Measurements from ENCODE around the gene DNAH8. TPM values are rescaled to one million over a fixed set of nuclear protein-coding genes. Genes with fewer than 3 reads are reported as not detected.

Gene DNAH8
- total RNA-seq, 1 experiment from 2014 or later, result 0.15 TPM

- peaks cover 6% of the 10 kb centered on the region; the same call in 1 of the 2 replicates for H3K4me1 ChIP-seq (ENCODE audit: insufficient read depth, low read length)
- no peaks in the 10 kb centered on the region for H3K36me3 ChIP-seq (ENCODE audit: low read depth, low read length)
- H3K27ac ChIP-seq (ENCODE audit: low read length), result no peak overlapping the region
- DNase-seq, result no peak
- ChIA-PET CTCF (no interaction called here), POLR2A (ENCODE audit: unreplicated experiment) (no interaction called here)
- H3K27me3 ChIP-seq (ENCODE audit: low read length), result no peaks in the 10 kb centered on the region
- H3K79me2 ChIP-seq (ENCODE audit: low read length), result no peaks in the 10 kb centered on the region
- no peak overlapping the region for H3K9ac ChIP-seq (ENCODE audit: low read length)
- H2AFZ ChIP-seq (ENCODE audit: low read length), result no peak overlapping the region
- H3K9me2 ChIP-seq (replicated peaks; ENCODE audit: low read length), result no peaks in the 10 kb centered on the region
- H3F3A ChIP-seq (ENCODE audit: low read length, unreplicated experiment), result no peaks in the 10 kb centered on the region
- TF ChIP-seq CTCF (conservative IDR thresholded peaks at IDR 0.05; ENCODE audit: low read depth, low read length) (no peak), EZH2 (IDR thresholded peaks at IDR 0.05; ENCODE audit: low read length, unreplicated experiment) (no peak), EZH2phosphoT487 (IDR thresholded peaks at IDR 0.05; ENCODE audit: borderline replicate concordance, low read length) (no peak)
- intact Hi-C loops (cut with micrococcal nuclease), result no loop called here
- ATAC-seq, result no peak
- H3K4me2 ChIP-seq (ENCODE audit: low read length), result no peak overlapping the region
- no peak overlapping the region for H3K4me3 ChIP-seq (ENCODE audit: low read length)
- H4K20me1 ChIP-seq (ENCODE audit: low read length), result no peaks in the 10 kb centered on the region
- no TSS peak for BruUV-seq (replicated peaks)
- no peaks in the 10 kb centered on the region for H3K9me3 ChIP-seq (ENCODE audit: low read length)
Measured at GRCh38 chr6:38767560-38767959, 52.4 kb downstream of the DNAH8 start.

- POLR2A ChIA-PET (ENCODE audit: unreplicated experiment), result no interaction called here
- DNase-seq (peak; percentile 62), ATAC-seq (no peak)
- no peaks in the 10 kb centered on the region for H3K36me3 ChIP-seq (ENCODE audit: low read depth, low read length)
- no peak overlapping the region for H3K9ac ChIP-seq (ENCODE audit: low read length)
- H3F3A ChIP-seq (ENCODE audit: low read length, unreplicated experiment), result no peaks in the 10 kb centered on the region
- no peak overlapping the region for H3K4me3 ChIP-seq (ENCODE audit: low read length)
- H3K79me2 ChIP-seq (ENCODE audit: low read length), result no peaks in the 10 kb centered on the region
- H3K27ac ChIP-seq (ENCODE audit: low read length), result no peak overlapping the region
- no peaks in the 10 kb centered on the region for H3K9me2 ChIP-seq (replicated peaks; ENCODE audit: low read length)
- TF ChIP-seq CTCF (conservative IDR thresholded peaks at IDR 0.05; ENCODE audit: low read depth, low read length) (peak; percentile 81), EZH2 (IDR thresholded peaks at IDR 0.05; ENCODE audit: low read length, unreplicated experiment) (no peak), EZH2phosphoT487 (IDR thresholded peaks at IDR 0.05; ENCODE audit: borderline replicate concordance, low read length) (no peak)
- peaks cover 11% of the 10 kb centered on the region; the same call in 1 of the 2 replicates for H3K4me1 ChIP-seq (ENCODE audit: insufficient read depth, low read length)
- no peak overlapping the region for H2AFZ ChIP-seq (ENCODE audit: low read length)
- H3K9me3 ChIP-seq (ENCODE audit: low read length), result no peaks in the 10 kb centered on the region
- BruUV-seq (replicated peaks), result no TSS peak
- CTCF ChIA-PET, result interaction anchor here (0.5 to 1.1 kb wide), 3 partner anchors 40 to 70 kb away, joined by 3 to 6 read pairs (median 4); no protein-coding TSS in a partner anchor
- intact Hi-C loops (cut with micrococcal nuclease), result no loop called here
- no peak overlapping the region for H3K4me2 ChIP-seq (ENCODE audit: low read length)
- H4K20me1 ChIP-seq (ENCODE audit: low read length), result no peaks in the 10 kb centered on the region
- no peaks in the 10 kb centered on the region for H3K27me3 ChIP-seq (ENCODE audit: low read length)
Measured at GRCh38 chr6:38773338-38773737, 58.2 kb downstream of the DNAH8 start.

GRCh38 chr6:38774929-38775707 lies 60.0 kb downstream of the DNAH8 start:
- TF ChIP-seq EZH2phosphoT487 (IDR thresholded peaks at IDR 0.05; ENCODE audit: borderline replicate concordance, low read length) (no peak), EZH2 (IDR thresholded peaks at IDR 0.05; ENCODE audit: low read length, unreplicated experiment) (no peak), CTCF (conservative IDR thresholded peaks at IDR 0.05; ENCODE audit: low read depth, low read length) (no peak)
- DNase-seq (no peak), ATAC-seq (no peak)
- H4K20me1 ChIP-seq (ENCODE audit: low read length), result no peaks in the 10 kb centered on the region
- H3K27ac ChIP-seq (ENCODE audit: low read length), result no peak overlapping the region
- POLR2A ChIA-PET (ENCODE audit: unreplicated experiment), result no interaction called here
- peaks cover 11% of the 10 kb centered on the region; the same call in 1 of the 2 replicates for H3K4me1 ChIP-seq (ENCODE audit: insufficient read depth, low read length)
- no peak overlapping the region for H3K4me2 ChIP-seq (ENCODE audit: low read length)
- H3K27me3 ChIP-seq (ENCODE audit: low read length), result no peaks in the 10 kb centered on the region
- no peaks in the 10 kb centered on the region for H3K79me2 ChIP-seq (ENCODE audit: low read length)
- intact Hi-C loops (cut with micrococcal nuclease), result no loop called here
- no peaks in the 10 kb centered on the region for H3F3A ChIP-seq (ENCODE audit: low read length, unreplicated experiment)
- no peaks in the 10 kb centered on the region for H3K9me2 ChIP-seq (replicated peaks; ENCODE audit: low read length)
- H3K4me3 ChIP-seq (ENCODE audit: low read length), result no peak overlapping the region
- H3K9me3 ChIP-seq (ENCODE audit: low read length), result no peaks in the 10 kb centered on the region
- H3K36me3 ChIP-seq (ENCODE audit: low read depth, low read length), result no peaks in the 10 kb centered on the region
- CTCF ChIA-PET, result no interaction called here
- no peak overlapping the region for H2AFZ ChIP-seq (ENCODE audit: low read length)
- no peak overlapping the region for H3K9ac ChIP-seq (ENCODE audit: low read length)
- BruUV-seq (replicated peaks), result no TSS peak
